ENCODE results near the gene CEACAM5. TPM values are rescaled to one million over a fixed set of nuclear protein-coding genes. Genes with fewer than 3 reads are reported as not detected.

Gene CEACAM5
- total RNA-seq, 2 donors from 2014 or later: not detected

DNA sequence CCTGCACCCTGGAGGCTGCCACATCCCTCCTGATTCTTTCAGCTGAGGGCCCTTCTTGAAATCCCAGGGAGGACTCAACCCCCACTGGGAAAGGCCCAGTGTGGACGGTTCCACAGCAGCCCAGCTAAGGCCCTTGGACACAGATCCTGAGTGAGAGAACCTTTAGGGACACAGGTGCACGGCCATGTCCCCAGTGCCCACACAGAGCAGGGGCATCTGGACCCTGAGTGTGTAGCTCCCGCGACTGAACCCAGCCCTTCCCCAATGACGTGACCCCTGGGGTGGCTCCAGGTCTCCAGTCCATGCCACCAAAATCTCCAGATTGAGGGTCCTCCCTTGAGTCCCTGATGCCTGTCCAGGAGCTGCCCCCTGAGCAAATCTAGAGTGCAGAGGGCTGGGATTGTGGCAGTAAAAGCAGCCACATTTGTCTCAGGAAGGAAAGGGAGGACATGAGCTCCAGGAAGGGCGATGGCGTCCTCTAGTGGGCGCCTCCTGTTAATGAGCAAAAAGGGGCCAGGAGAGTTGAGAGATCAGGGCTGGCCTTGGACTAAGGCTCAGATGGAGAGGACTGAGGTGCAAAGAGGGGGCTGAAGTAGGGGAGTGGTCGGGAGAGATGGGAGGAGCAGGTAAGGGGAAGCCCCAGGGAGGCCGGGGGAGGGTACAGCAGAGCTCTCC, 6.9 kb upstream of the CEACAM5 start:
- Histone ChIP-seq H3K4me3 (no peak overlapping the region), H3K36me3 (no peaks in the 10 kb centered on the region), H3K9me3 (no peaks in the 10 kb centered on the region), H3K4me1 (no peaks in the 10 kb centered on the region), H3K27ac (no peak overlapping the region), H3K27me3 (no peaks in the 10 kb centered on the region)
- DNase-seq (ENCODE audit: low spot score): no peak
- no peak for TF ChIP-seq CTCF (IDR thresholded peaks at IDR 0.05)

- TF ChIP-seq CTCF (IDR thresholded peaks at IDR 0.05): no peak
- Histone ChIP-seq H3K4me3 (no peak overlapping the region), H3K27me3 (peaks cover 0 to 3% of the 10 kb centered on the region in 2 donors), H3K36me3 (no peaks in the 10 kb centered on the region), H3K9me3 (no peaks in the 10 kb centered on the region), H3K27ac (no peak overlapping the region), H3K4me1 (no peaks in the 10 kb centered on the region)
- no peak for DNase-seq (ENCODE audit: low spot score)
Measured at GRCh38 chr19:41702171-41702651, 6.2 kb upstream of the CEACAM5 start.

- H3K36me3 ChIP-seq: no peaks in the 10 kb centered on the region
- H3K27ac ChIP-seq: no peak overlapping the region
- no peak for TF ChIP-seq CTCF (IDR thresholded peaks at IDR 0.05)
- peaks cover 0 to 5% of the 10 kb centered on the region in 2 donors for H3K27me3 ChIP-seq
- DNase-seq (ENCODE audit: low spot score): no peak
- H3K9me3 ChIP-seq: no peaks in the 10 kb centered on the region
- H3K4me1 ChIP-seq: no peaks in the 10 kb centered on the region
- H3K4me3 ChIP-seq: no peak overlapping the region
Measured at GRCh38 chr19:41703602-41704293, 4.7 kb upstream of the CEACAM5 start.

DNA sequence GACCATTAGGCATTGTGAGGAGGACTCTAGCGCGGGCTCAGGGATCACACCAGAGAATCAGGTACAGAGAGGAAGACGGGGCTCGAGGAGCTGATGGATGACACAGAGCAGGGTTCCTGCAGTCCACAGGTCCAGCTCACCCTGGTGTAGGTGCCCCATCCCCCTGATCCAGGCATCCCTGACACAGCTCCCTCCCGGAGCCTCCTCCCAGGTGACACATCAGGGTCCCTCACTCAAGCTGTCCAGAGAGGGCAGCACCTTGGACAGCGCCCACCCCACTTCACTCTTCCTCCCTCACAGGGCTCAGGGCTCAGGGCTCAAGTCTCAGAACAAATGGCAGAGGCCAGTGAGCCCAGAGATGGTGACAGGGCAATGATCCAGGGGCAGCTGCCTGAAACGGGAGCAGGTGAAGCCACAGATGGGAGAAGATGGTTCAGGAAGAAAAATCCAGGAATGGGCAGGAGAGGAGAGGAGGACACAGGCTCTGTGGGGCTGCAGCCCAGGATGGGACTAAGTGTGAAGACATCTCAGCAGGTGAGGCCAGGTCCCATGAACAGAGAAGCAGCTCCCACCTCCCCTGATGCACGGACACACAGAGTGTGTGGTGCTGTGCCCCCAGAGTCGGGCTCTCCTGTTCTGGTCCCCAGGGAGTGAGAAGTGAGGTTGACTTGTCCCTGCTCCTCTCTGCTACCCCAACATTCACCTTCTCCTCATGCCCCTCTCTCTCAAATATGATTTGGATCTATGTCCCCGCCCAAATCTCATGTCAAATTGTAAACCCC, 2.8 kb upstream of the CEACAM5 start:
- peaks cover 0 to 5% of the 10 kb centered on the region in 2 donors for H3K27me3 ChIP-seq

More for the DNA sequence above, 2.8 kb upstream of the CEACAM5 start:
- no peak overlapping the region for H3K27ac ChIP-seq
- DNase-seq (ENCODE audit: low spot score): no peak
- H3K36me3 ChIP-seq: no peaks in the 10 kb centered on the region
- H3K4me3 ChIP-seq: no peak overlapping the region
- H3K9me3 ChIP-seq: no peaks in the 10 kb centered on the region
- no peak for TF ChIP-seq CTCF (IDR thresholded peaks at IDR 0.05)
- H3K4me1 ChIP-seq: no peaks in the 10 kb centered on the region

Measured in right atrium auricular region (tissue), 2 donors.